Lower leg skin (tissue), 4 donors: ENCODE results near the gene GALNT18. TPM values are rescaled to one million over a fixed set of nuclear protein-coding genes. Genes with fewer than 3 reads are reported as not detected.

Source experiments
- DNase-seq, 2 donors: peaks; one replicate each; pipeline ENCODE4 v3.0.0-alpha.2; 2019; ENCODE audit warnings: low spot score in 2 of 2
- H3K4me3 ChIP-seq: fragments of 200-600 bp; sonication (generic); 2 replicates; pipeline ENCODE4 v1.5.1; 2017; ENCODE audit warnings: mild to moderate bottlenecking, low read depth; ENCODE audit not compliant: poor library complexity, severe bottlenecking
- POLR2A ChIP-seq, 2 donors: fragments of 450-650 bp; IDR thresholded peaks; one replicate each; pipeline ENCODE4 v1.6.1; 2016 to 2017; ENCODE audit warnings: antibody characterized with exemption in 2 of 2, mild to moderate bottlenecking in 1 of 2, moderate library complexity in 1 of 2
- WGBS, 2 donors: methylation state at CpG; one replicate each; pipeline ENCODE4 v1.1.5; 2018; 5-methylcytosine and 5-hydroxymethylcytosine counted together
- intact Hi-C: fragments of 100-400 bp; cut with DNase I; formaldehyde crosslinking; loops from one replicate; pipeline ENCODE4 v1.15.0; 2023; ENCODE audit warnings: low total_unique reads
- total RNA-seq, 4 donors: library from RNA; depleted of rRNA; stranded (reverse); fragments of >200 nt; gene quantifications; one replicate each; pipeline ENCODE4 v1.1.0, GENCODE V29; 2016
- TF ChIP-seq, protein P1 (sequence below), 3 donors: fragments of 450-650 bp; IDR thresholded peaks; one replicate each; pipeline ENCODE4 v1.5.1; 2016; ENCODE audit warnings: antibody characterized with exemption in 3 of 3, mild to moderate bottlenecking in 3 of 3, moderate library complexity in 2 of 3

Gene GALNT18
- total RNA-seq, 4 donors from 2014 or later: 11.5 to 33.0 (median 17.7) TPM

DNA sequence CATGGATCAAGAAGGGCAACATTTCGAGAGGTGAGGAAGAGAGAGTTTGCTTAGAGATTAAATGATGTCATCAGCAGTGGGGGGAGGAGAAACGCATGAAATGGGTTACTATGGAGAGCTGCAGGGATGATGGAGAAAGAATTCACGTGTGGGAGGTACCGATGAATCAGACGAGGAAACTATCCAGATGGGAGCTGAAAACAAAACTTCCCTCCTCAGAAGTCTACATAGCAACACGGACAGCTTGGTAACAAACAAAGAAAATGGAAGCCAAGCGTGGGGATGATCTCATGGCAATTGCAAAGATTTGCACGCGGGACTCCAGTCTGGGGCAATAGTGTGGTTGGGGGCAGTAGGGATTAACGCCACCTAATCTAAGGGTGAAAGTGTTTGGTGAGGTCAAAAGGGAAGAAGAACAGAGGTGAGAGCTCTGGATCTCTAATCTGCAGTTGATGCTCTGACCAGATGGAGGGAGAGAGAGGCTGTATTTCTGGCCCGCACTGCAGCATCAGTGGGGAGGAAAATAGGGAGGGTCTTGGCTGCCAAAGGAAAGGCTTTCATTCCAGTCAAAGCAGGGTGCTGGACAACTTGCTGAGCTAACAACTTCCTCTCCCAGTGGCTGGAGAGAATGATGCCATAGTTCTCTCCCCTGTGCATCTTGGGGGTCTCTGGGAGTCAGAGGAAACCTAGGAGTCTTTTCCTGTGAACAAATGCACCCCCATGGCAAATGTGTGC is 225.3 kb downstream of the GALNT18 start:
- WGBS, 2 donors: 57 to 61% methylated on average over 11 of the region's 11 CpGs
- no peak for TF ChIP-seq POLR2A (IDR thresholded peaks at IDR 0.05)
- TF ChIP-seq, protein P1, sequence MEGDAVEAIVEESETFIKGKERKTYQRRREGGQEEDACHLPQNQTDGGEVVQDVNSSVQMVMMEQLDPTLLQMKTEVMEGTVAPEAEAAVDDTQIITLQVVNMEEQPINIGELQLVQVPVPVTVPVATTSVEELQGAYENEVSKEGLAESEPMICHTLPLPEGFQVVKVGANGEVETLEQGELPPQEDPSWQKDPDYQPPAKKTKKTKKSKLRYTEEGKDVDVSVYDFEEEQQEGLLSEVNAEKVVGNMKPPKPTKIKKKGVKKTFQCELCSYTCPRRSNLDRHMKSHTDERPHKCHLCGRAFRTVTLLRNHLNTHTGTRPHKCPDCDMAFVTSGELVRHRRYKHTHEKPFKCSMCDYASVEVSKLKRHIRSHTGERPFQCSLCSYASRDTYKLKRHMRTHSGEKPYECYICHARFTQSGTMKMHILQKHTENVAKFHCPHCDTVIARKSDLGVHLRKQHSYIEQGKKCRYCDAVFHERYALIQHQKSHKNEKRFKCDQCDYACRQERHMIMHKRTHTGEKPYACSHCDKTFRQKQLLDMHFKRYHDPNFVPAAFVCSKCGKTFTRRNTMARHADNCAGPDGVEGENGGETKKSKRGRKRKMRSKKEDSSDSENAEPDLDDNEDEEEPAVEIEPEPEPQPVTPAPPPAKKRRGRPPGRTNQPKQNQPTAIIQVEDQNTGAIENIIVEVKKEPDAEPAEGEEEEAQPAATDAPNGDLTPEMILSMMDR (IDR thresholded peaks at IDR 0.05): no peak
- no peak overlapping the region for H3K4me3 ChIP-seq
- no peak for DNase-seq
- intact Hi-C loops: no loop called here

GRCh38 chr11:11395126-11395525 is 226.7 kb downstream of the GALNT18 start:
- H3K4me3 ChIP-seq: no peak overlapping the region
- intact Hi-C loops: no loop called here
- DNase-seq: no peak
- no peak for TF ChIP-seq POLR2A (IDR thresholded peaks at IDR 0.05)
- TF ChIP-seq, protein P1 (IDR thresholded peaks at IDR 0.05): no peak
- WGBS, 2 donors: 83 to 93% methylated on average over 2 of the region's 2 CpGs

DNA sequence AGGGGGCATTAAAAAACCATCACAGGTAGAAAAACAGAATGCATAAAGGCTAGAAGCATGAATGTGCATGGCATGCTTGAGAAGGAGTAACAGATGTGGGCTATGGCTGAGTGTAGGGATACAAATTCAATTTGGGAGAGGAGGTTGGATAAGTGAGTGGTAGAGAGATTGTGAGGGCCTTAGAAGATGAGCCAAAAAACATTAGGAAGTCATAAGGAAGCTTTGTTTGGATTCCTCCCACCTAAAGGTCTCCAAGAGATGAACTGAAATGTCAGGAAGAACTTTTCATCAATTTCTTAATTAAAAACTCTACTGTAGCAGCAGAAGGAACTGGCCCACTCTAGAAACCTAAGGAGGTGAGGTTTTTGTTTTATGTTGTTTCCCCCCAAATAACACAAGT is 227.6 kb downstream of the GALNT18 start:
- no peak overlapping the region for H3K4me3 ChIP-seq
- TF ChIP-seq, protein P1 (IDR thresholded peaks at IDR 0.05): no peak
- no peak for TF ChIP-seq POLR2A (IDR thresholded peaks at IDR 0.05)
- DNase-seq: no peak
- intact Hi-C loops: no loop called here

GRCh38 chr11:11391796-11392463 is 229.9 kb downstream of the GALNT18 start:
- intact Hi-C loops: no loop called here
- DNase-seq: no peak
- WGBS, 2 donors: 43 to 53% methylated on average over 13 of the region's 13 CpGs
- H3K4me3 ChIP-seq: no peak overlapping the region
- TF ChIP-seq POLR2A (IDR thresholded peaks at IDR 0.05): no peak
- TF ChIP-seq, protein P1 (IDR thresholded peaks at IDR 0.05): no peak

DNA sequence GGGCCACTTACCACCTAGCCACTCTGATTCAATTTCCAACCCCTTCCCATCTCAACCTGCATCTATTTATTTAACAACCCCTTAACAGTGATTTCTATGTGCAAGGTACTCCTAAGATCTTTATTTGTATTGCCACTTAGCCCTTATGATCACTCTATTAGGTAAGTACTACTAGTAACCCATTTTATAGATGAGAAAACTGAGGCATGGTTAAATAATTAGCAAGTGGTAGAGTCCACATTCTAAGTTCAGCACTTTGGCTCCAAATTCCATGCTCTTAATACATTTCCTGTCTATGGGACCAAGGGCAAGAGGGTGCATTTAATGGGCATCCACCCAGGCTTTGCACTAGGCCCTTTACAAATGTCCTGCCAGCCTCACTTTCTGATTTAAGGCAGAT is 230.6 kb downstream of the GALNT18 start:
- DNase-seq: no peak
- intact Hi-C loops: no loop called here

More for the DNA sequence above, 230.6 kb downstream of the GALNT18 start:
- H3K4me3 ChIP-seq: no peak overlapping the region
- TF ChIP-seq POLR2A (IDR thresholded peaks at IDR 0.05): no peak
- TF ChIP-seq, protein P1 (IDR thresholded peaks at IDR 0.05): no peak
